ENCODE data around the gene ABCA10.
A peak's percentile ranks its signal among the peaks of the same experiment; 100 is the strongest.

Gene ABCA10

DNA sequence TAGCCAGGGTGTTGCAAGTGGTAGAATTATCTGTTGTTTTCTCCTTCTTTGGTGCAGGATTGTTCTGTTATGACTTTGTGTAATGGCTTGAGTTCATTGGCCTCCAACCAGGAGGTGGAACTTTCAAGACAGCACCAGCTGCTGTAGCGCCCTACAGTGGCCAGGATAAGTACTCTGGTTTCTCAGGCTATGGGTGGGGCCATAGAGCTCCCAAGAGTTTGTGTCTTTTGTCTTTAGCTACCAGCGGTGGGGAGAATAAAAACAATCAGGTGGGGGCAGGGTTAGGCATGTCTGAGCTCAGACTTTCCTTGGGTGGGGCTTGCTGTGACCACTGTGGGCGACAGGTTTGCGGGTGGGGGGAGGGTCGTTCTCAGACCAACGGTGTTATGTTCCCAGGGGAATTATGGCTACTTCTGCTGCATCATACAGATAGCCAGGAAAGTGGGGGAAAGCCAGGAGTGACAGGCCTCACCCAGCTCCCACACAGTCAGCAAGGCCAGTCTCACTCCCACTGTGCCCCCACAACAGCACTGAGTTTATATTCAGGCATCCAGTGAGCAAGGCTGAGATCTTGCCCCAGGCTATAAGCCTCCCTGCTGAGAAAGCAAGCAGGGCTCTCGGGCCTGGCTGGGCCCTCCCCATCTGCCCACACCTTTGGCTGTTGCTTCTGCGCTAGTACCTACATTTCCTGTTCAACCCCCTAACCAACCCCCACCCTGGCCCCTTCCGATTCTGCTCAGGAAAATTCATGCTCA is 15.4 kb downstream of the ABCA10 start:
- Histone ChIP-seq H3K9me3 (ENCODE audit: control insufficient read depth, insufficient read depth, low read depth, low read length) (no peaks in the 10 kb centered on the region), H3K4me1 (ENCODE audit: control insufficient read depth, insufficient read depth, low read length) (no peaks in the 10 kb centered on the region), H3K27ac (ENCODE audit: extremely low read depth, low read depth, low read length) (no peak overlapping the region), H3K4me3 (ENCODE audit: low read depth, low read length) (no peak overlapping the region), H3K36me3 (ENCODE audit: control insufficient read depth in 2 of 2, insufficient read depth in 1 of 2, low read length in 2 of 2) (no peaks in the 10 kb centered on the region)
- peak; percentile 63 for TF ChIP-seq ZFHX2 (tag by site-specific recombination; conservative IDR thresholded peaks at IDR 0.05)
- TF ChIP-seq EGR2 (tag by site-specific recombination; IDR thresholded peaks at IDR 0.05; ENCODE audit: low read depth), result peak; percentile 87
- no peak for TF ChIP-seq ZBTB21 (tag by site-specific recombination; IDR thresholded peaks at IDR 0.05)
- no peak for TF ChIP-seq ZNF423 (tag by site-specific recombination; IDR thresholded peaks at IDR 0.05)
- no peak for TF ChIP-seq ZNF239 (tag by site-specific recombination; IDR thresholded peaks at IDR 0.05)
- no peak for TF ChIP-seq ZNF112 (tag by site-specific recombination; IDR thresholded peaks at IDR 0.05)
- ChIA-PET CTCF (interaction anchor here (0.6 kb wide), 1 partner anchor 8 kb away, joined by 4 read pairs; no protein-coding TSS in a partner anchor), POLR2A (no interaction called here)

DNA sequence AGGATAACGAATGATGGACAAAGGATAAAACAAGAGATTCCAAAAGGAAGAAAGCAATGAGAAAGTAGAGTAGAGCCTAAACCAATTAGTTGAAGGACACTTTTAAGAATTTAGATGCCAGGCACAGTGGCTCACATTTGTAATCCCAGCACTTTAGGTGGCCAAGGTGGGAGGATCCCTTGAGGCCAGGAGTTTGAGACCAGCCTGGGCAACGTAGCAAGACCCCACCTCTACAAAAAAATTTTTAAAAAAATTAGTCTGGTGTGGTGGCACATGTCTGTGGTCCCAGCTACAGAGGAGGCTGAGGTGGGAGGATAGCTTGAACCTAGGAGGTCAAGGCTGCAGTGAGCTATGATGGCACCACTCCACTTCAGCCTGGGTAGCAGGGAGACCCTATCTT is 20.0 kb downstream of the ABCA10 start:
- Histone ChIP-seq H3K36me3 (ENCODE audit: control insufficient read depth in 2 of 2, insufficient read depth in 1 of 2, low read length in 2 of 2) (no peaks in the 10 kb centered on the region), H3K9me3 (ENCODE audit: control insufficient read depth, insufficient read depth, low read depth, low read length) (no peaks in the 10 kb centered on the region), H3K4me3 (ENCODE audit: low read depth, low read length) (no peak overlapping the region), H3K27ac (ENCODE audit: extremely low read depth, low read depth, low read length) (no peak overlapping the region), H3K4me1 (ENCODE audit: control insufficient read depth, insufficient read depth, low read length) (no peaks in the 10 kb centered on the region)
- CTCF ChIA-PET, result no interaction called here
- no peak for TF ChIP-seq MEIS1 (CRISPR knock-in tag; IDR thresholded peaks at IDR 0.05; ENCODE audit: borderline replicate concordance)
- TF ChIP-seq ZNF138 (tag by site-specific recombination; IDR thresholded peaks at IDR 0.05; ENCODE audit: borderline replicate concordance), result no peak
- TF ChIP-seq, protein P1, sequence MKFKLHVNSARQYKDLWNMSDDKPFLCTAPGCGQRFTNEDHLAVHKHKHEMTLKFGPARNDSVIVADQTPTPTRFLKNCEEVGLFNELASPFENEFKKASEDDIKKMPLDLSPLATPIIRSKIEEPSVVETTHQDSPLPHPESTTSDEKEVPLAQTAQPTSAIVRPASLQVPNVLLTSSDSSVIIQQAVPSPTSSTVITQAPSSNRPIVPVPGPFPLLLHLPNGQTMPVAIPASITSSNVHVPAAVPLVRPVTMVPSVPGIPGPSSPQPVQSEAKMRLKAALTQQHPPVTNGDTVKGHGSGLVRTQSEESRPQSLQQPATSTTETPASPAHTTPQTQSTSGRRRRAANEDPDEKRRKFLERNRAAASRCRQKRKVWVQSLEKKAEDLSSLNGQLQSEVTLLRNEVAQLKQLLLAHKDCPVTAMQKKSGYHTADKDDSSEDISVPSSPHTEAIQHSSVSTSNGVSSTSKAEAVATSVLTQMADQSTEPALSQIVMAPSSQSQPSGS (tag by site-specific recombination; IDR thresholded peaks at IDR 0.05; ENCODE audit: low read depth), result no peak
- TF ChIP-seq SP2 (tag by site-specific recombination; IDR thresholded peaks at IDR 0.05), result no peak
- TF ChIP-seq KLF7 (tag by site-specific recombination; IDR thresholded peaks at IDR 0.05; ENCODE audit: borderline replicate concordance), result no peak
- TF ChIP-seq ZNF324 (tag by site-specific recombination; IDR thresholded peaks at IDR 0.05), result no peak
- no peak for TF ChIP-seq ZNF585B (tag by site-specific recombination; IDR thresholded peaks at IDR 0.05)
- TF ChIP-seq, protein P2, sequence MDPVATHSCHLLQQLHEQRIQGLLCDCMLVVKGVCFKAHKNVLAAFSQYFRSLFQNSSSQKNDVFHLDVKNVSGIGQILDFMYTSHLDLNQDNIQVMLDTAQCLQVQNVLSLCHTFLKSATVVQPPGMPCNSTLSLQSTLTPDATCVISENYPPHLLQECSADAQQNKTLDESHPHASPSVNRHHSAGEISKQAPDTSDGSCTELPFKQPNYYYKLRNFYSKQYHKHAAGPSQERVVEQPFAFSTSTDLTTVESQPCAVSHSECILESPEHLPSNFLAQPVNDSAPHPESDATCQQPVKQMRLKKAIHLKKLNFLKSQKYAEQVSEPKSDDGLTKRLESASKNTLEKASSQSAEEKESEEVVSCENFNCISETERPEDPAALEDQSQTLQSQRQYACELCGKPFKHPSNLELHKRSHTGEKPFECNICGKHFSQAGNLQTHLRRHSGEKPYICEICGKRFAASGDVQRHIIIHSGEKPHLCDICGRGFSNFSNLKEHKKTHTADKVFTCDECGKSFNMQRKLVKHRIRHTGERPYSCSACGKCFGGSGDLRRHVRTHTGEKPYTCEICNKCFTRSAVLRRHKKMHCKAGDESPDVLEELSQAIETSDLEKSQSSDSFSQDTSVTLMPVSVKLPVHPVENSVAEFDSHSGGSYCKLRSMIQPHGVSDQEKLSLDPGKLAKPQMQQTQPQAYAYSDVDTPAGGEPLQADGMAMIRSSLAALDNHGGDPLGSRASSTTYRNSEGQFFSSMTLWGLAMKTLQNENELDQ (tag by site-specific recombination; IDR thresholded peaks at IDR 0.05; ENCODE audit: low read depth), result no peak
- TF ChIP-seq ZNF10 (tag by site-specific recombination; IDR thresholded peaks at IDR 0.05), result no peak
- TF ChIP-seq HOXC10 (CRISPR knock-in tag; IDR thresholded peaks at IDR 0.05), result no peak
- TF ChIP-seq, protein P3, sequence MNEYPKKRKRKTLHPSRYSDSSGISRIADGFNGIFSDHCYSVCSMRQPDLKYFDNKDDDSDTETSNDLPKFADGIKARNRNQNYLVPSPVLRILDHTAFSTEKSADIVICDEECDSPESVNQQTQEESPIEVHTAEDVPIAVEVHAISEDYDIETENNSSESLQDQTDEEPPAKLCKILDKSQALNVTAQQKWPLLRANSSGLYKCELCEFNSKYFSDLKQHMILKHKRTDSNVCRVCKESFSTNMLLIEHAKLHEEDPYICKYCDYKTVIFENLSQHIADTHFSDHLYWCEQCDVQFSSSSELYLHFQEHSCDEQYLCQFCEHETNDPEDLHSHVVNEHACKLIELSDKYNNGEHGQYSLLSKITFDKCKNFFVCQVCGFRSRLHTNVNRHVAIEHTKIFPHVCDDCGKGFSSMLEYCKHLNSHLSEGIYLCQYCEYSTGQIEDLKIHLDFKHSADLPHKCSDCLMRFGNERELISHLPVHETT (tag by site-specific recombination; IDR thresholded peaks at IDR 0.05), result no peak
- POLR2A ChIA-PET, result no interaction called here

DNA sequence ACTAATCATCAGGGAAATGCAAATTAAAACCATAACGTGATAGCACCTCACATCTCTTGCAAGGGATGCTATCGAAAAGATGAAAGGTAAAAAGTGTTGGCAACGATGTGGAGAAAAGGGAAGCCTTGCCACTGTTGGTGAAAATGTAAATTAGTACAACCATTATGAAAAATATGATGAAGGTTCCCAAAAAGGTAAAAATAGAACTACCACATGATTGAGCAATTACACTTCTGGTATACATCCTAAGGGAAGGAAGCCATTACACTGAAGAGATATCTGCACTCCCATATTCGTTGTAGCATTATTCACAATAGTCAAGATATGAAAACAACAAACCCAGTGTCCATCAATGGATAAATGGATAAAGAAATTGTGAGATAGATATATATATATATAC is 21.5 kb downstream of the ABCA10 start:
- ChIA-PET POLR2A (no interaction called here), CTCF (no interaction called here)
- no peaks in the 10 kb centered on the region for H3K4me1 ChIP-seq (ENCODE audit: control insufficient read depth, insufficient read depth, low read length)
- no peak overlapping the region for H3K4me3 ChIP-seq (ENCODE audit: low read depth, low read length)
- H3K9me3 ChIP-seq (ENCODE audit: control insufficient read depth, insufficient read depth, low read depth, low read length), result no peaks in the 10 kb centered on the region
- H3K36me3 ChIP-seq (ENCODE audit: control insufficient read depth in 2 of 2, insufficient read depth in 1 of 2, low read length in 2 of 2), result no peaks in the 10 kb centered on the region
- H3K27ac ChIP-seq (ENCODE audit: extremely low read depth, low read depth, low read length), result no peak overlapping the region
- TF ChIP-seq, protein P4, sequence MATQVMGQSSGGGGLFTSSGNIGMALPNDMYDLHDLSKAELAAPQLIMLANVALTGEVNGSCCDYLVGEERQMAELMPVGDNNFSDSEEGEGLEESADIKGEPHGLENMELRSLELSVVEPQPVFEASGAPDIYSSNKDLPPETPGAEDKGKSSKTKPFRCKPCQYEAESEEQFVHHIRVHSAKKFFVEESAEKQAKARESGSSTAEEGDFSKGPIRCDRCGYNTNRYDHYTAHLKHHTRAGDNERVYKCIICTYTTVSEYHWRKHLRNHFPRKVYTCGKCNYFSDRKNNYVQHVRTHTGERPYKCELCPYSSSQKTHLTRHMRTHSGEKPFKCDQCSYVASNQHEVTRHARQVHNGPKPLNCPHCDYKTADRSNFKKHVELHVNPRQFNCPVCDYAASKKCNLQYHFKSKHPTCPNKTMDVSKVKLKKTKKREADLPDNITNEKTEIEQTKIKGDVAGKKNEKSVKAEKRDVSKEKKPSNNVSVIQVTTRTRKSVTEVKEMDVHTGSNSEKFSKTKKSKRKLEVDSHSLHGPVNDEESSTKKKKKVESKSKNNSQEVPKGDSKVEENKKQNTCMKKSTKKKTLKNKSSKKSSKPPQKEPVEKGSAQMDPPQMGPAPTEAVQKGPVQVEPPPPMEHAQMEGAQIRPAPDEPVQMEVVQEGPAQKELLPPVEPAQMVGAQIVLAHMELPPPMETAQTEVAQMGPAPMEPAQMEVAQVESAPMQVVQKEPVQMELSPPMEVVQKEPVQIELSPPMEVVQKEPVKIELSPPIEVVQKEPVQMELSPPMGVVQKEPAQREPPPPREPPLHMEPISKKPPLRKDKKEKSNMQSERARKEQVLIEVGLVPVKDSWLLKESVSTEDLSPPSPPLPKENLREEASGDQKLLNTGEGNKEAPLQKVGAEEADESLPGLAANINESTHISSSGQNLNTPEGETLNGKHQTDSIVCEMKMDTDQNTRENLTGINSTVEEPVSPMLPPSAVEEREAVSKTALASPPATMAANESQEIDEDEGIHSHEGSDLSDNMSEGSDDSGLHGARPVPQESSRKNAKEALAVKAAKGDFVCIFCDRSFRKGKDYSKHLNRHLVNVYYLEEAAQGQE (tag by site-specific recombination; IDR thresholded peaks at IDR 0.05), result no peak
